OCI-LY7 (cell line): ENCODE data around the gene HPGDS.

Experiments
- CTCF ChIP-seq: fragments of 200-600 bp; sonication (generic); conservative IDR thresholded peaks from 2 replicates; pipeline ENCODE4 v1.5.1; 2014; ENCODE audit warnings: mild to moderate bottlenecking, antibody characterized with exemption, low read length, moderate library complexity, mixed read lengths
- EZH2phosphoT487 ChIP-seq: fragments of 200-600 bp; sonication (generic); IDR thresholded peaks from 2 replicates; pipeline ENCODE4 v1.6.1; 2018; ENCODE audit warnings: low read depth, borderline replicate concordance, mild to moderate bottlenecking, mixed run types, antibody characterized with exemption, low read length, moderate library complexity, mixed read lengths

- TF ChIP-seq CTCF (no peak), EZH2phosphoT487 (no peak)
Observed at GRCh38 chr4:94359221-94359620, 16.6 kb upstream of the HPGDS start.
